Aorta (tissue), 5 donors: Measurements from ENCODE around the gene ASTN2. TPM values are rescaled to one million over a fixed set of nuclear protein-coding genes. Genes with fewer than 3 reads are reported as not detected.

Experiments
- ATAC-seq: fragments of 200-7000 bp; cut with Tn5 transposase; one replicate; pipeline ENCODE4 v1.9.1; 2022; ENCODE audit warnings: moderate library complexity; ENCODE audit not compliant: low FRiP score
- DNase-seq, 2 donors: peaks; one replicate each; pipeline ENCODE4 v3.0.0-alpha.2; 2020
- H3K27ac ChIP-seq, 2 donors: one replicate each; pipeline ENCODE4 v1.5.1; 2013; ENCODE audit warnings: low read length in 2 of 2, mild to moderate bottlenecking in 2 of 2, moderate library complexity in 2 of 2, control low read depth in 1 of 2, inconsistent platforms in 1 of 2, low read depth in 1 of 2
- H3K27me3 ChIP-seq, 2 donors: one replicate each; pipeline ENCODE4 v1.6.1; 2013; ENCODE audit warnings: control low read depth in 1 of 2, low read length in 1 of 2, mild to moderate bottlenecking in 1 of 2, moderate library complexity in 1 of 2; ENCODE audit not compliant: insufficient read depth in 2 of 2, control insufficient read depth in 1 of 2
- H3K36me3 ChIP-seq, 2 donors: one replicate each; pipeline ENCODE4 v1.6.1; 2013; ENCODE audit warnings: control low read depth in 1 of 2, low read length in 1 of 2, mild to moderate bottlenecking in 1 of 2; ENCODE audit not compliant: insufficient read depth in 2 of 2, control insufficient read depth in 1 of 2
- H3K4me1 ChIP-seq, 2 donors: one replicate each; pipeline ENCODE4 v1.6.1; 2013; ENCODE audit warnings: low read length in 2 of 2, control low read depth in 1 of 2, mild to moderate bottlenecking in 1 of 2, moderate library complexity in 1 of 2; ENCODE audit not compliant: insufficient read depth in 2 of 2, control insufficient read depth in 1 of 2
- H3K4me3 ChIP-seq, 2 donors: one replicate each; pipeline ENCODE4 v1.5.1; 2013; ENCODE audit warnings: low read length in 2 of 2, control low read depth in 1 of 2, mild to moderate bottlenecking in 1 of 2
- H3K9me3 ChIP-seq: one replicate; pipeline ENCODE4 v1.6.1; 2013; ENCODE audit warnings: mild to moderate bottlenecking, low read length; ENCODE audit not compliant: control insufficient read depth
- WGBS, 2 donors: extraction: QIAGEN DNeasy Blood & Tissue Kit; methylation state at CpG; one replicate each; pipeline ENCODE4 v1.1.7; 2013; 5-methylcytosine and 5-hydroxymethylcytosine counted together
- intact Hi-C, 2 donors: fragments of 100-400 bp; cut with DNase I; formaldehyde crosslinking; loops; one replicate each; pipeline versions ENCODE4 v1.14.2 to v1.15.0; 2022
- polyA plus RNA-seq, 2 donors: library from polyadenylated mRNA; stranded (reverse); fragments of 200-250 nt; gene quantifications; one replicate each; pipeline ENCODE4 v1.2.3, GENCODE V29; 2013
- total RNA-seq, 2 donors: library from RNA; stranded (reverse); fragmentation: NEBNext Ultra II Directional; extraction: Animal tissue kit (Norgen Biotek cat#: 25700); gene quantifications; one replicate each; pipeline ENCODE4 v1.2.1, GENCODE V29; 2021
- donor health status: healthy with polysubstance abuse.
- donor health status: Bipolar disorder and iron deficiency.
- donor health status: DM: no; HTN: no; CAD: no.
- donor health status: DM: no; HTN: no; CAD: no.
- donor health status: DM: yes; HTN: yes; CAD: no.

ASTN2 gene
- total and polyA plus RNA-seq, 4 donors = 1.0 to 7.5 (median 4.4) TPM

DNA sequence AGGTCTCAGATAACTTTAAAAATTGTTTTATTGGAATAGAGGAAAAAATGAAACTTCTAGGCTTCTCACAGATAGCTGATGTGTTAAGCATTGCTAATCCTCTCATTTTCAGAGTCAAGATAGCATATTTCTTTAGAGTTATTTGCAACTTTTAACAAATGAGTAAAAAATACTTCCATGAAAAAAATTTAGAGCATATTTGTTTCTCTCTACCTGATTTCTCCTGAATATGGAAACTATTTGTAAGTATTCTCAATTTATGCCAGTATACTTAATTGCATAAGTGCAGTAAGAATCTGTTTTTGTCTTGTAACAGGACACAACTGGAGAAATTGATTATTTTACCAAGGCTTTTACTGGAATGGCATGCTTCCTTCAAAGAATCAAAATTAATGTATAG lies 731.3 kb downstream of the ASTN2 start:
- Histone ChIP-seq H3K27ac (no peak overlapping the region), H3K4me1 (no peaks in the 10 kb centered on the region), H3K36me3 (no peaks in the 10 kb centered on the region), H3K9me3 (no peaks in the 10 kb centered on the region), H3K4me3 (no peak overlapping the region), H3K27me3 (no peaks in the 10 kb centered on the region)
- ATAC-seq (no peak), DNase-seq (no peak)
- intact Hi-C loops = no loop called here

GRCh38 chr9:116674210-116674980 lies 740.5 kb downstream of the ASTN2 start:
- H3K27ac ChIP-seq = no peak overlapping the region
- no peaks in the 10 kb centered on the region for H3K27me3 ChIP-seq
- WGBS, 2 donors = 91 to 93% methylated on average over 5 of the region's 5 CpGs
- H3K4me3 ChIP-seq = no peak overlapping the region
- no peaks in the 10 kb centered on the region for H3K4me1 ChIP-seq
- H3K36me3 ChIP-seq = no peaks in the 10 kb centered on the region
- no peak for DNase-seq
- intact Hi-C loops = no loop called here
- ATAC-seq = no peak
- H3K9me3 ChIP-seq = peaks cover 2% of the 10 kb centered on the region

DNA sequence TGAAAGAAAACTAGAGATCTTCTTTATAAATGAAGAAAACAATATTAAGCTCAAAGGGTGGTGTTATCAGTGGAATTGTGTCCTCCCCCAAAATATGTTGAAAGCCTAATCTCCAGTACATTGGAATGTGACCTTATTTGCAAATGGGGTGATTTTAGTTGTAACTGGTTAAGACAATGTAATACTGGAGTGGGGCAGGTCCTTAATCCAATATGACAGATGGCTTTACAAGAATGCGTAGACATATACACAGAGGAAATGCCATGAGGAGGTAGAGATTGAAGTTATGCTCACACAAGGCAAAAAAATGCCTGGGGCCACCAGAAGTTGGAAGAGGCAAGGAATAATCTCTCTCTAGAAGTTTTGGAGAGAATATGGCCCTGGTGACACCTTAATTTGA lies 741.5 kb downstream of the ASTN2 start:
- peaks cover 2% of the 10 kb centered on the region for H3K9me3 ChIP-seq
- intact Hi-C loops = no loop called here
- no peak for DNase-seq
- 39 to 92% methylated on average over 1 of the region's 1 CpG for WGBS, 2 donors
- H3K36me3 ChIP-seq = no peaks in the 10 kb centered on the region
- H3K27ac ChIP-seq = no peak overlapping the region
- no peaks in the 10 kb centered on the region for H3K4me1 ChIP-seq
- no peak for ATAC-seq
- H3K27me3 ChIP-seq = no peaks in the 10 kb centered on the region
- no peak overlapping the region for H3K4me3 ChIP-seq

GRCh38 chr9:116671605-116672004 lies 743.3 kb downstream of the ASTN2 start:
- Histone ChIP-seq H3K27ac (no peak overlapping the region), H3K36me3 (no peaks in the 10 kb centered on the region), H3K4me3 (no peak overlapping the region), H3K9me3 (peaks cover 2% of the 10 kb centered on the region), H3K27me3 (no peaks in the 10 kb centered on the region), H3K4me1 (no peaks in the 10 kb centered on the region)
- no peak for ATAC-seq
- intact Hi-C loops = no loop called here
- 80 to 82% methylated on average over 2 of the region's 2 CpGs for WGBS, 2 donors
- no peak for DNase-seq

GRCh38 chr9:116668970-116669695 lies 745.7 kb downstream of the ASTN2 start:
- ATAC-seq = no peak
- H3K27ac ChIP-seq = no peak overlapping the region
- no peaks in the 10 kb centered on the region for H3K27me3 ChIP-seq
- 96% methylated on average over 4 of the region's 4 CpGs for WGBS, 2 donors
- intact Hi-C loops = loop anchor here in 1 of 2 donors (10.0 kb wide), 1 partner anchor 514 kb away; the partner anchor contains the start of gene PAPPA
- no peaks in the 10 kb centered on the region for H3K4me1 ChIP-seq
- H3K9me3 ChIP-seq = peaks cover 2% of the 10 kb centered on the region
- no peak for DNase-seq
- no peak overlapping the region for H3K4me3 ChIP-seq
- no peaks in the 10 kb centered on the region for H3K36me3 ChIP-seq

DNA sequence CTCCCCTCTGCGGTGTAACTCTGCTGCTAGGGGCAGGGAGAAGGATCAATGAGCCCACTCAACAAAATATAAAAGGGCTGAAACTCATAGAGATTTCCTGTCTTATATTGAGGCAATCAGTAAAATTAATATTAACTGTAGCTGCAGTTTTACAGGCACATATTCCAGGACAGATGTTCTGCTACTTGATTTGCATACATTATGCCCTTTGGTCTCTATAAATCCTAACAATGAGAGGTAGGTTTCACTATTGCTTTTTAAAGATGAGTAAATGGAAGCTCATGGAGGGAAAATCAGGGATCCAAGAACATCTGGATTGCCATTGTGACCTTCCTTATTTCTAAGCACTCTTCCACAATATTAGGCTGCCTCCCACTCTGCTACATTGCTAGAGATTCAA lies 751.3 kb downstream of the ASTN2 start:
- DNase-seq = no peak
- 99 to 100% methylated on average over 1 of the region's 1 CpG for WGBS, 2 donors
- ATAC-seq = no peak
- intact Hi-C loops = loop anchor here (5.0 to 10.0 kb wide), 2 partner anchors 509 to 1071 kb away; partner anchors contain the start of gene PAPPA (in 1 of the 2)
- H3K27ac ChIP-seq = no peak overlapping the region
- no peak overlapping the region for H3K4me3 ChIP-seq
- H3K27me3 ChIP-seq = no peaks in the 10 kb centered on the region
- H3K4me1 ChIP-seq = no peaks in the 10 kb centered on the region
- no peaks in the 10 kb centered on the region for H3K9me3 ChIP-seq
- no peaks in the 10 kb centered on the region for H3K36me3 ChIP-seq

DNA sequence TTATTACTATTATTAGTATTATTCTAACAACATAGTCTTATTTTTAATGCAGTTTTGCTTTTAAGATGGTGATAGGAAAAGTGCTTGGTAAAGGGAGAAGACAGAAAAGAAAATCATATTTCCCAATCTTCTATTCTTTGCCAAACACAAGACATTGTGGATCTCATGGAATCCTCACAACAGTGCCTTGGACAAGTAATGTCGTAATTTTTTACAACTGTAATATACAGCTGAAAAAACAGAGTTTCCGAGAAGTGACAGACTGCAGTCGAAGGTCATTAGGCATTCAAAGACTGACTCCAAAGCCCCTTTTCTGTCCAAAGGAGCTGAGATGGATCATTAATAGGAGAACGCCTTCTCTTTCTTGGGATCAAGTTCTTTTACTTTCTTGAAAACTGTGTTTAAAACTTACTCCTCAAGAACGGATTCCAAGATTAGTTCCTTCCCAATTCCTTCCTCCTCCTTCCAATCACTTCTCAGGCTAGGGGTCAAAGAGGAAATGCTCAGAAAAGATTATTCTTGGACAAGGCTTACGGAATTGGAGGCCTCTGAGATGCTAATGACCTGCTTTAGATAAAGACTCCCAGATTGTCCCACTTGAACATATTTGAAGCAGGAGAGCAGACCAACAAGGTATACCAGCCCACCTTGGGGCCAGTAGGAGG lies 752.1 kb downstream of the ASTN2 start:
- Histone ChIP-seq H3K4me1 (no peaks in the 10 kb centered on the region), H3K27ac (no peak overlapping the region), H3K27me3 (no peaks in the 10 kb centered on the region), H3K4me3 (no peak overlapping the region), H3K36me3 (no peaks in the 10 kb centered on the region), H3K9me3 (no peaks in the 10 kb centered on the region)
- ATAC-seq = peak; percentile 67
- no peak for DNase-seq
- intact Hi-C loops = loop anchor here (5.0 to 10.0 kb wide), 2 partner anchors 508 to 1070 kb away; partner anchors contain the start of gene PAPPA (in 1 of the 2)
- 49 to 58% methylated on average over 6 of the region's 6 CpGs for WGBS, 2 donors

- WGBS, 2 donors = 54 to 60% methylated on average over 7 of the region's 7 CpGs
- no peaks in the 10 kb centered on the region for H3K9me3 ChIP-seq
- no peak overlapping the region for H3K4me3 ChIP-seq
- intact Hi-C loops = loop anchor here (5.0 to 10.0 kb wide), 2 partner anchors 506 to 1069 kb away; partner anchors contain the start of gene PAPPA (in 1 of the 2)
- H3K4me1 ChIP-seq = no peaks in the 10 kb centered on the region
- ATAC-seq = peak; percentile 83
- H3K36me3 ChIP-seq = no peaks in the 10 kb centered on the region
- no peak for DNase-seq
- no peak overlapping the region for H3K27ac ChIP-seq
- H3K27me3 ChIP-seq = no peaks in the 10 kb centered on the region
These were observed 753.6 kb downstream of the ASTN2 start for GRCh38 chr9:116661037-116661954.
